ENCODE results near the gene BCAS1.

The BCAS1 gene

GRCh38 chr20:54048481-54048880 lies 21.9 kb downstream of the BCAS1 start:
- no peak for DNase-seq

DNA sequence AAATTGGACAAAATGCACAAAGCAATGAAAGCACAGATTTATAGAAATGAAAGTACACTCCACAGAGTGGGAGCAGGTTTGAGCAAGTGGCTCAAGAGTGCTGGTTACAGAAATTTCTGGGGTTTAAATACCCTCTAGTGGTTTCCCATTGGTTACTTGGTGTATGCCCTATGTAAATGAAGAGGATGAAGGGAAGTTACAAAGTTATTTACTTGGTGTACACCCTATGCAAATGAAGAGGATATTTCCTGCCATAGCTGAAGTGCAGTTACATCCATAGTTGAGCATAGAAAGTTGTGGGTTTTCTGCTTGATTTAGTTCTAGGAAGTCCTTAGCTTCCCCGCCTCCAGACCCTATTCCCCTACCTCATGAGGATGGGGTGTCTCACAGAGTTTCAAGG lies 22.7 kb downstream of the BCAS1 start:
- DNase-seq = no peak

- DNase-seq = no peak
Measured at GRCh38 chr20:54047048-54047447, 23.3 kb downstream of the BCAS1 start.

- DNase-seq = no peak
Measured at GRCh38 chr20:54044156-54044555, 26.2 kb downstream of the BCAS1 start.

- no peak for DNase-seq
Measured at GRCh38 chr20:54043076-54043967, 27.1 kb downstream of the BCAS1 start.

DNA sequence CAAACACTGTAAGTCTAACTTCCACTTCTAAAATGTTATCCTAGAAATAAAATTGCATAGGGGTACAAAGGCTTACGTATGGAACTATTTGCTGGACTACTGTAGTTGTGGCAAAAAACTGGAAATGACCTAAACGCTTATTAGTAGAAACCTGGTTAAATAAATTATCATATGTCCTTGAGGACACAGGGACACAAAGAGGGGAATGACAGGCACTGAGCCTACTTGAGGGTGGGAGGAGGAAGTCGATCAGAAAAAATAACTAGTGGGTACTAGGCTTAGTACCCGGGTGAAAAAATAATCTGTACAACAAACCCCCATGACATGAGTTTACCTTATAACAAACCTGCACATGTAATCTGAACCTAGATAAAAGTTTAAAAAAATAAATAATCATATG lies 28.4 kb downstream of the BCAS1 start:
- no peak for DNase-seq

DNA sequence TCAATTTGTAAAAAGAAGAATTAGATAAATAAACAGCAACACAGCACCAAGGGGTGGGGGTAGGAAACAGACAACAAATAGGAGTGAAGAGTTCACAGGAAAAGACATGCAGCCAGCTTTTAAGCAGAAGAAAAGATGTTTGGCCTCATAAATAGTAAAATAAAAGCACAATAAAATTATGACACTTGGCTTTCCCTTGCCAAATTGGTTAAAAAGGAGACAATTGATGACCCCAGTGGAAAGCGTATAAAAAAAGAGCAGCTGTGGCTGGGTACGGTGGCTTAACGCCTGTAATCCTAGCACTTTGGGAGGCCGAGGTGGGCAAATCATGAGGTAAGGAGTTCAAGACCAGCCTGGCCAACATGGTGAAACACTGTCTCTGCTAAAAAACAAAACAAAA lies 29.1 kb downstream of the BCAS1 start:
- no peak for DNase-seq

DNA sequence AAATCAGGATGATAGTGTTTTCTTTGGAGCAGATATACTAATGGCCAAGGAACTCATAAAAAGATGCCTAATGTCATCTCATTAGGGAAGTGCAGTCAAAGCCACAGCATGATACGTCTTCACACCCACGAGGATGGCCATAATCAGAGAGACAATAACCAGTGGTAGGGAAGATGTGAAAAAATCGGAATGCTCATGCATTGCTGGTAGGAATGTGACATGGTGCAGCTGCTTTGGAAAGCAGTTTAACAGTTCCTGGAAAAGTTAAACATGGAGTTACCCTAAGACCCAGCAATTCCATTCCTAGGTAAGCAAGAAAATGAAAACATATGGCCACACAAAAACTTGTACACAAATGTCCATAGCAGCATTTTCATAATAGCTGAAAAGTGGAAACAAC lies 29.9 kb downstream of the BCAS1 start:
- no peak for DNase-seq

DNA sequence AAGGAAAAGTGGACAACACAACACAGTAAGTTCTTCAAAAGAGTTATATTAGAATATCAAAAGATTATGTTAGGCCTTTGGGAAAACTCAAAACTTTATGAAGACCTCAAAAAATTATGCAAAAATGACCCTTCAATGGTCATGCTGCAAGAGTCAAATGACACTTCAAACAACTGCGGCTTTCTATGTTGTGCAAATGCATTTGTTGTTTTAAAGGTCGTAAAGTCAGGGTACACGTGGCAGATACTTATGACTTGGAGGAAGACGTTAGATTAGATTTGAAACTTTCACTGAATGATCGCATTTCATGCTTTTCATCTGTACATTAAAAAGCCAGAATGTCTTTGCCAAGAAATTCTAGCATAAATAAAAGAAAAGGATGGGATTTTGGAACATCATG lies 31.4 kb downstream of the BCAS1 start:
- no peak for DNase-seq

DNA sequence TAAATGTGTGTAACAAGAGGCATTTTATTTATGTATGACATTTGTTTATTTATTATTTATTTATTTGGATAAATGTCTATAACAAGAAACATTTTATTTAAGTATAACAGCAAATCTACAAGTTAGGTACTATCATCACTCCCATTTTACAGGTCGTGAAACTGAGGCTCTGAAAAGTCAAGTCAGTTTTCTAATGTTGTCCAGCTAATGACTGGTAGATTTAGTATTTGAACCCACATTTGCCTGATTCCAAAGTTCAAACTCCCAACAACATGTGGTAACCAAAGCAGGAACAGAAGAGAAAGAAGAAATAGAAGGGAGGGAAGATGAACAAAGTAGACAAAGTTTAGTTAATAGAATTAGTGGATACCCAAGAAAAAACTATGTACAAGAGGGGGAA lies 32.9 kb downstream of the BCAS1 start:
- DNase-seq = no peak

GRCh38 chr20:54029643-54030042 lies 40.8 kb downstream of the BCAS1 start:
- DNase-seq = no peak

DNA sequence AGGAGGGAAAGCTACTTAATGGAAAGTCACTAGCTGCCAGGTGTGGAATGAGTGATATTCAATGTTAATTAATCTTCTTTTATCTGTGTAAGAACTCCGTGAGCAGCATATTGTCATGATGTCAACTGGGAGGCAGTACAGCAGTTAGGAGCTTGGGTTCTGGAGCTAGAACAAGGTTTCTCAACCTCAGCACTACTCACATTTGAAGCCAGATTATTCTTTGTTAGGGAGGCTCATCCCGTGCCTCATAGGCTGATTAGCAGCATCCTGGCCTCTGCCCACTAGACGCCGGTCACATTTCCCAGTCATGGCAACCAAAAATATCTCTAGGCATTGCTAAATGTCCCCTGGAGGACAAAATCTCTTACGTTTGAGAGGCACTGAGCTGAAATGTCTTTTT lies 41.2 kb downstream of the BCAS1 start:
- DNase-seq = no peak

DNA sequence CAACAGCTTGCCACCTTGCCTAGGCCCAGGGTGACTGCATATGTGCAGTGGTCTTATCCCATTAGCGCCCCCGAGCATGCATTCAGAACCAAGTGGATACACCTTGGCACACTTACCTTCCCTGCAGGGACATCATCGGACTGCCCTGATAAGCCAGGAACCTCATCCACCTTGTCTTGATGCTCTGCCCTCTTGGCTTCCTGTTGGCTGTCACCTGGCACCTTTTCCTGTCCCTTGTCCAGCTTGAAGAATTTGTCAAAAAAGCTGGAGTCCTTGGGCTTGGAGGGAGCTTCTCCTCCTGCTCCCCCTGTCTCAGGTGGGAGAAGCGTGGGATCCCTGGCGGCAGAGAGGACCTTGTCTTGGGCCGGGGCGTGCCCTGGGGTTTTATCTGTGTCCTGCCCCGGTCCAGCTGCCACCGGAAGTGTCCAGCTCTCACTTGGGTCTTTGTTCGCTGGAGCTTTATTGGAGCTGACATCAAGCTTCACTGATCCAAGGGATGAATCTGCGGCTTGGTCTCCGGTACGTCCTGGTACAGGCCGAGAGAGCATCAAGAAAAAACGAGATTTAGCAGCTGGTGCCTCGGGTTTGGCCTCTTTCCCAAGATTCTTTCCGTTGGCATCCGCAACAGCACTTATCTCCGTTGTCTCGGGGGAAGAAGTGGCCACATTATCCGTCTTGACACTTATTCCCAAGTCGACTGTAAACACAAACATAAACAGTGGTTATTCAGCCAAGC lies 42.0 kb downstream of the BCAS1 start:
- DNase-seq = no peak

GRCh38 chr20:54027704-54028103 lies 42.7 kb downstream of the BCAS1 start:
- no peak for DNase-seq

- DNase-seq = no peak
Measured at GRCh38 chr20:54026295-54027064, 43.9 kb downstream of the BCAS1 start.

- no peak for DNase-seq
Measured at GRCh38 chr20:54025251-54025771, 45.1 kb downstream of the BCAS1 start.

- no peak for DNase-seq
Measured at GRCh38 chr20:54023406-54023805, 47.0 kb downstream of the BCAS1 start.

DNA sequence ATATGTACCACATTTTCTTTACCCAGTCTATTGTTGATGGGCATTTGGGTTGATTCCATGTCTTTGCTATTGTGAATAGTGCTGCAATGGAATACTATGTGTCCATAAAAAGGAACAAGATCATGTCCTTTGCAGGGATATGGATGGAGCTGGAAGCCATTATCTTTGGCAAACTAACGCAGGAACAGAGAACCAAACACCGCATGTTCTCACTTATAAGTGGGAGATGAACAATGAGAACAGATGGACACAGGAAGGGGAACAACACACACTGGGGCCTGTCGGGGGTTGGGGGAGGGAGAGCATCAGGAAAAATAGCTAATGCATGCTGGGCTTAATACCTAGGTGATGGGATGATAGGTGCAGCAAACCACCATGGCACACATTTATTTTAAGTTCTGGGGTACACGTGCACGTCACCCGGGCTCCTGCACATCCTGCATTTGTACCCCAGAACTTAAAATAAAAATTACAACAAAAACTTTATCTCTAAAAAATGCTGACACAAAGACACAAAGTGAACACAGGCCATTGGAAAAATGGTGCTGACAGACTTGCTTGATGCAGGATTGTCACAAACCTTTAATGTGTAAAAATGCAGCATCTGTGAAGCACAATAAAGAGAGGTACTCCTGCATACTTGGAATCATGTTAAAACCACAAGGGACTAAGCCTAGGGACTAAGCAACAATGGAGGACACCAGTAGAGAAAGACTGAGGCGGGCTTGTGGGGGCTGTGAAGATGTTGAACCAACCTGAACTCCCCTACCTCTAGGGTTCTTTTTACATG lies 48.8 kb downstream of the BCAS1 start:
- no peak for DNase-seq

DNA sequence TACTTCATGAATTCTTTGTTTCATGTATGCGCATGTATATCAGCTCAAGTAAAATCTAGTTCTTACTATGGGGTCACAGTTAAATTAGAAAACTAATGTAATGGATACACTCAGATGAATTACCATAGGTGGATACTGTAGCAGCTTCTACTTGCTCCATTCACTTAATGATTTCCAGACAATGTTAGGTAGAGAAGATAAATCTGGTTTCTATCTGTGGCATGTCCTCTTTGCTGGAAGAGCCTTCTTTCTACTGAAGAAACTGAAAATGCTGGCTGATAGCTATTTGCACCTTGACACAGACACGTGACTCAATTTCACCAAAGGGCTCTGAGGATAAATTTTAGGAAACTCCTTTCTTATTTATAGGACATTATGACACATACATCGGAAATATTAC lies 49.5 kb downstream of the BCAS1 start:
- no peak for DNase-seq

GRCh38 chr20:54020348-54020747 lies 50.0 kb downstream of the BCAS1 start:
- no peak for DNase-seq

DNA sequence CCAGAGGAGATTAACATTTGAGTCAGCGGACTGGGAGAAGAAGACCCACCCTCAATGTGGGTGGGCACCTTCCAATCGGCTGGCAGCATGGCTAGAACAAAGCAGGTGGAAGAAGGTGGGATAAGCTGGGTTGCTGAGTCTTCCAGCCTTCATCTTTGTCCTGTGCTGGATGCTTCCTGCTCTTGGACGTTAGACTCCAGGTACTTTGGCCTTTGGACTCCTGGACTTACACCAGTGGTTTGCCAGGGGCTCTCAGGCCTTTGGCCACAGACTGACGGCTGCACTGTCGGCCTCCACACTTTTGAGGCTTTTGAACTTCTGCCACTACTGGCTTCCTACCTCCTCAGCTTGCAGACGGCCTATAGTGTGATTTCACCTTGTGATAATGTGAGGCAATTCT lies 50.8 kb downstream of the BCAS1 start:
- DNase-seq = no peak

GRCh38 chr20:54019127-54019526 lies 51.3 kb downstream of the BCAS1 start:
- no peak for DNase-seq

Measured in right kidney (tissue), 1 donor.